HG03457 (cell line): ENCODE measurements around the gene SYN1.

Experiments used
- ATAC-seq: cut with Tn5 transposase; IDR thresholded peaks from one replicate; pipeline ENCODE4 v1.9.1; 2021; ENCODE audit warnings: moderate number of reproducible peaks; ENCODE audit not compliant: unreplicated experiment

Gene SYN1

DNA sequence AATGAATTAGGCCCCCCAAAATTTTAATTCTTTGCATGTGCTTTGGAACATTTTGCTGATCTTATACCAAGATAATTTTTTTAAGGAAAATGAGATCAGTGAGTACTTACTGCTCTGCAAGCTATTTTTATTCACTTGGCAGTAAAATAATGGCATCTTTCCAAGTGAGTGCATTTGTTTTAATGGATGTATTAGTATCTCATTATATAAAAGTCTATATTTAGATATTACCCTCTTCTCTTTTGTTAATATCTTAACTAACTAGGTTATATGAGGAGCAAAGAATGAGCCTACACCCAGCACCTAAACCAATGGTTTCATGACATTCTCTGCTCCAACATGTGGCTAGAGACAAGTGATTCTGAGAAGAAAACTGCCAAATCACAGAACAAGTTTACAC is 79.8 kb downstream of the SYN1 start:
- ATAC-seq, result no peak

DNA sequence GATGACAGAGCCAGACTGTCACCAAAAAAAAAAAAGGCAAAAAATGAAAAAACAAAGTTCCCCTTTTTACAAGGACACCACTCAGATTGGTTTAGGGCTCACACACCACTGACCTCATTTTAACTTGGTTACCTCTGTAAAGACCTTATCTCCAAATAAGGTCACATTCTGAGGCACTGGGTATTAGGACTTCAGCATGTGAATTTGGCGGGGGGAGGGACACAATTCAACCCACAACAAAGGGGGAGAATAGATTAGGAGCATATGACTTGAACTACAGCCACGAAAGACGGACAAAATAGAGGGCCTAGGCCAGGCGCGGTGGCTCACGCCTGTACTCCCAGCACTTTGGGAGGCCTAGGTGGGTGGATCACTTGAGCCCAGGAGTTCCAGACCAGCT is 89.6 kb downstream of the SYN1 start:
- no peak for ATAC-seq

- ATAC-seq, result no peak
These were observed 90.1 kb downstream of the SYN1 start for GRCh38 chrX:47529548-47529947.

DNA sequence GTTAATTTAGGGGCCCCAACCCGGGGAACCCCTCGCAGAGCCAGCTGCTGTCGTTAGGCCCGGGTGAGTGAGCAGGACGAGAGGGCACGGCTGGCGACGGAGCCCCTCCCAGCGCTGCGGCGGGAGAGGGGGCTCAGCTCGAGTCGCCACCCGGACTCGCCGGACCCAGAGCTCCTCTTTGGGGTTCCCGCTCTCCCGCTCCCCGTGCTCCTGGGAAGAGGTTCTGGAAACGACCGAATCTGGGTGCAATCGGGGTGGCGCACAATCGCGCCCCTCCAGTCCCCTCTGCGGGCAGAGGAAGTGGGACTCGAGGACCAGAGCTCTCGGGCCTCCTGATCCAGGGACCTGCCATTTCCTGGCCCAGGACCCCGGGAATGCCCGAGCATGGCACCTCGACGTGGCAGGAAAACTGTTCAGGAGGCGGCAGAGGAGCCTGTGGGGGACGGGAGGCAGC is 95.9 kb downstream of the SYN1 start:
- ATAC-seq, result no peak

DNA sequence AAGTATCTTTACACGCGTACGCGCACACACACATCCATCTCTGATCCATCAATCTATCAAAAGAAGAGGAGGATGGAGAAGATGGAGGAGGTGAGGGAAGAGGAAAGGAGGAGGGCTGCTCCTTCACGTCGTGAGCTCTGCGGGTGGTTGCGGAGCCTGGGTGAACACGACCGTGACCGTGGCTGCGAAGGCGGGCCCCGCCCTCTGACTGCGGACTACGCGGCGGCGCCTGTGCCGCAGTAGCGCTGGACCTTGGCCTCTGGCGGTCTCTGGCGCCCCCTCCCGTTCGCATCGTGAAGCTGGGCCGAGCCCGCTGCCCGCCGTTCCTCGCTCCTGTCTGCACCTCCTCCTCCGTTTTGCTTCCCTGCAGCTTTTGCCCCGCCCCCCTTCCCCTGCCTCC is 96.4 kb downstream of the SYN1 start:
- peak; percentile 72 for ATAC-seq
